ENCODE measurements around the gene SPRED3.

The SPRED3 gene

GRCh38 chr19:38373907-38374331 lies 14.6 kb upstream of the SPRED3 start:
- DNase-seq, result no peak

GRCh38 chr19:38374332-38375097 lies 14.0 kb upstream of the SPRED3 start, which contains the start of gene PSMD8:
PSMD8 (plus strand) TSS chr19:38374571; CDS start chr19:38374602, 31 bp downstream.
- DNase-seq, result peak; percentile 100

GRCh38 chr19:38375098-38375493 lies 13.4 kb upstream of the SPRED3 start:
- DNase-seq, result no peak

- DNase-seq, result peak; percentile 34
Measured at GRCh38 chr19:38375748-38376147, 12.7 kb upstream of the SPRED3 start.

DNA sequence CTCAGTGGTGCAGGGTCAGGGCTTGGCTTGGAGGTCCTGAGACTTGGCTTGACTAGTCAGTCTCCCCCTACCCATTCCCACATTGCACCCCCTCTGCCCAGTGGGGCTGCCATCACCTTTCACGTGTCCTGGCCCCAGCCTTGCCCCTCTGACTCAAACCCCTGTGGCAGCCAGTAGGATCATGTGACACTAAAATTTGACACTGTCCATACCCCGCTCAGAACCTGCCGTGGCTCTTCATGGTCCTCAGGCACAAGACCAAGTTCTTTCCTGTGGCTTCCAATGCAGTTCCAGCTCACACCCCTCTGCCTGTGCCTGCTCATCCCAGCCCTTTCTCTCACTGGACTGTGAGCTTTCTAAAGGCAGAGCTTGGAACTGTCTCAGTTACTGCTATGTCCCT lies 11.9 kb upstream of the SPRED3 start:
- no peak for DNase-seq

GRCh38 chr19:38377052-38377451 lies 11.4 kb upstream of the SPRED3 start:
- DNase-seq, result no peak

- DNase-seq, result no peak
Measured at GRCh38 chr19:38378866-38379265, 9.6 kb upstream of the SPRED3 start.

- no peak for DNase-seq
Measured at GRCh38 chr19:38381138-38381537, 7.4 kb upstream of the SPRED3 start.

GRCh38 chr19:38383184-38383583 lies 5.3 kb upstream of the SPRED3 start:
- DNase-seq, result no peak

DNA sequence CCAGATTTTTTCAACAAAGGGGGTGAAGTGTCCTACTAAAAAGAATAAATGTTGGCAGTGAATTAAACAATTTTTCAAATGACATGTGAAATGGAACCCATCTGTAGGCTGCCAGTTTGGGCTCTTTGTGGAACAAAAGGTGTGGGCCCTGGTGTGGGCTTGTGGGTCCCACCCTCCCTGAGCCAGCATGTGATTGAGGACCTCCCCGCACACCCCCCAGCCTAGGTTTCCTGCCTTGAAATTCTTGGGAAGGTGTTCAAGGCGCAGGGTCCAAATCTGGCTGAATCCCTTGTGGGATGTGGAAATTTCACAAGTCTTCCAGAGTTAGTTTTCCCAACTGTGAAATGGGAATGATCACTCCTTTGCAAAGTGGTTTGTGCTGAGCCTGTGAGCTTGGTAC lies 4.8 kb upstream of the SPRED3 start:
- no peak for DNase-seq

- DNase-seq, result no peak
Measured at GRCh38 chr19:38384209-38385027, 4.1 kb upstream of the SPRED3 start.

GRCh38 chr19:38385057-38385803 lies 3.3 kb upstream of the SPRED3 start:
- DNase-seq, result no peak

DNA sequence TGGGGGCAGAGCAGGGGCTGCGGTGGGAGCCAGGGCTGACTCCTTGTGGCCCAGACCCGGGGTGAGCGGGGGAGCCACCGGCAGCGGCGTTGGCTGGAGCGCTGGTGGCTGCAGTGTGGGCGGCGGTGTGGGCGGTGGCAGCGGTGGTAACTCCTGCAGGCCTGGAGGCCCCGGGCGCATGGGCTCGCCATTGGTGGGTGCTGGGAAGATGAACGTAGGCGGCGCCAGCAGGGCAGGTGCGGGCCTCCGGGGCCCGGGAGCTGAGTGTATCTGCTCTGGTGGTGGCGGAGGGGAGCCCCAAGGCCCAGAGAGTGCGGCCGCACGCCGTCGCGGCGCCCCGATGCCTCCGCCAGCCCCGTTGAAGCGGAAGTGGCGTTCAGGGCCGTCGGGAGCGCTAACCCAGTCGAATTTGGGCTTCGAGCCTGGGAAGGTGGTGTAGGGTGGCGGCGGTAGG lies 2.7 kb upstream of the SPRED3 start:
- no peak for DNase-seq

GRCh38 chr19:38386300-38386970 lies 2.1 kb upstream of the SPRED3 start:
- DNase-seq, result no peak

GRCh38 chr19:38386971-38387549 lies 1.4 kb upstream of the SPRED3 start:
- peak; percentile 57 for DNase-seq

DNA sequence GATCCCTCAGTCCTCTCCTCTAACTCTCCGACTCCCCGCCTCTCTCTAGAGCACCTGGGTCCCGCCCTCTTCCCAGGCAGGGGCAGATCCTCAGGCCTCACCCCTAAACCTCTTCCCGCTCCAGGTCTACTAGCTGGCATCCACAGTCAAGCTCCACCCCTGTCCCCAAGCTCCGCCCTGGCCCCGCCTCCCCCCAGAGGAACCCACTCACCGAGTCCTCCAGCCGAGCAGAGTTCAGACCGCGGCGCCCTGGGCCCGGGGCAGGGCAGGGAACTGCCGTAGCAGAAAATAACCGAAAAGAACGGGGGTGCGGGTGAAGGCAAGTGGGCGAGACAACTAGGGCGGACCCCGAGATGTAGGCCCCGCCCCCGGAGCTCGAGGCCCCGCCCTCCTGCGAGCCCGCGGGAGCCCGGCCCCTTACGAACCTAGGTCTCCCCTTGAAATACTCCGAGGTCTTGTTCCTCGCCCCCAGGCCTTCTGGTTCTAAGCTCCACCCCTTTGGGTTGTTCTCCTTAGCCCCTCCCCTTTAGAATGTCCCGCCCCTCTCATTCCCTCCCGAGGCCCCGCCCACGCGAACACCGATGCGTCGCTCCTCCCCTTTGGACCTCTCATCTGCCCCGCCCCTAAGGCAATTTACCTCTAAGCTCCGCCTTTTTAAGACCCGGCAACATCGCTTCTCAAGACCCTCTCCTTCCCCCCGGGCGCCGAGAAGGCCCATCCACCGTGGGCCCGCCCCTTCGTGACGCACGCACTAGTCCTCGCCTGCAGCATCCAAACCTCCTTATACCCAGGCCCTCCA lies 748 bp upstream of the SPRED3 start, which contains the start of gene GGN:
Gene GGN, minus strand, starts transcription at position 485 of the 799 bp plus-strand sequence. CDS start 773 bp downstream, outside the sequence.
- peak; percentile 64 for DNase-seq

GRCh38 chr19:38389101-38389925 lies 816 bp downstream of the SPRED3 start:
- peak; percentile 29 for DNase-seq

DNA sequence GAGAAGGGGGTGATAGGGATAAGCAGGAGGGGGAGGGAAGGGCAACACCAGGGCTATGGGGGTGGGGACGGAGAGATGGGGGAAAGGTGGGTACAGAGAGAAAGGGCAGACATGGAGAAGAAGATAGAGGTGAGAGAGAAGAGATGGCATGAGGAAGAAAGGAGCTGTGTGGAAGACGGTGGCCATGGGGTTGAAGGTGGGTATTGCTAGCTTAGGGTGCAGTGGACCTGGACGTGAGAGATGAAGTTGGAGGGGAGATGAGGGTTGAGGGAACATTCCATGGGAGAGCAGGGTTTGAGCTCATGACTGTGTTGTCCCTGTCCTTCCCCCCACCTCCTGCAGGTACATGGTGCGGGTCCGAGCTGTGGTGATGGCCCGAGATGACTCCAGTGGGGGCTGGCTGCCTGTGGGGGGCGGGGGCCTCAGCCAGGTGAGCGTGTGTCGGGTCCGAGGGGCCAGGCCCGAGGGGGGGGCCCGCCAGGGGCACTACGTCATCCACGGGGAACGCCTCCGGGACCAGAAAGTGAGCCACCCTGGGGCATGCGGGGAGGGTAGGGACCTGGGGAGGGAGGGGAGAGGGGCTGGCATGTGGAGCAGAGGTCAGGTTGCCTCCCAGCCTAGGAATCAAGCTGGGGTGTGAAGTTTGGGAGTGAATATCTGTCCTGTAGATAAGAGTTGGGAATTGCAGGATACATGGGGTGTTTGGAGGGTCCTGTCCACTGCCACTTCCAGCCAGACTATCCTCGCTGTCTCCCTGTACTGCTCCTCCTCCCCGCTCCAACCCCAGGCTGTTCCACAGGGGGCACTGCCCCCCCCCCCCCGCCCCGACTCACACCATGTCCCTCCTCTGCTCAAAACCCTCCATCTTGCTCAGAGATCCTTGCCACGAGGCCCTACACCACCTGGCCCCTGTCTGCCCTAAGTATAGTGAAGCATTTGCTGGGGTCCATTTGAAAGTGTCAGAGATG lies 1.7 kb downstream of the SPRED3 start:
- no peak for DNase-seq

- DNase-seq, result no peak
Measured at GRCh38 chr19:38391911-38392464, 3.5 kb downstream of the SPRED3 start.

All from inflammatory macrophage treated with lipopolysaccharide for 4 hours (primary cell).